ENCODE data around the gene DNAH10.
"Not testable (repeated sequence)": the region's sequence is repeated elsewhere in the genome, so short reads cannot be mapped to it uniquely, and the experiment has no call there.

Gene DNAH10

GRCh38 chr12:123900871-123901376 is 138.8 kb downstream of the DNAH10 start:
- in situ Hi-C loops (cut with HindIII; ENCODE audit: low pct_unique_long_range_greater_than_20kb, low sequenced_read_pairs): no loop called here
- no peak for TF ChIP-seq JUND (IDR thresholded peaks at IDR 0.05; ENCODE audit: low read depth)
- no peak for DNase-seq (ENCODE audit: low read depth in 1 of 2, low spot score in 1 of 2)

- no peak for DNase-seq (ENCODE audit: low read depth in 1 of 2, low spot score in 1 of 2)
- in situ Hi-C loops (cut with HindIII; ENCODE audit: low pct_unique_long_range_greater_than_20kb, low sequenced_read_pairs): no loop called here
- TF ChIP-seq JUND (IDR thresholded peaks at IDR 0.05; ENCODE audit: low read depth): no peak
Observed at GRCh38 chr12:123902821-123903220, 140.7 kb downstream of the DNAH10 start.

GRCh38 chr12:123903301-123904065 is 141.4 kb downstream of the DNAH10 start:
- no peak for DNase-seq (ENCODE audit: low read depth in 1 of 2, low spot score in 1 of 2)
- TF ChIP-seq JUND (IDR thresholded peaks at IDR 0.05; ENCODE audit: low read depth): no peak
- in situ Hi-C loops (cut with HindIII; ENCODE audit: low pct_unique_long_range_greater_than_20kb, low sequenced_read_pairs): no loop called here

DNA sequence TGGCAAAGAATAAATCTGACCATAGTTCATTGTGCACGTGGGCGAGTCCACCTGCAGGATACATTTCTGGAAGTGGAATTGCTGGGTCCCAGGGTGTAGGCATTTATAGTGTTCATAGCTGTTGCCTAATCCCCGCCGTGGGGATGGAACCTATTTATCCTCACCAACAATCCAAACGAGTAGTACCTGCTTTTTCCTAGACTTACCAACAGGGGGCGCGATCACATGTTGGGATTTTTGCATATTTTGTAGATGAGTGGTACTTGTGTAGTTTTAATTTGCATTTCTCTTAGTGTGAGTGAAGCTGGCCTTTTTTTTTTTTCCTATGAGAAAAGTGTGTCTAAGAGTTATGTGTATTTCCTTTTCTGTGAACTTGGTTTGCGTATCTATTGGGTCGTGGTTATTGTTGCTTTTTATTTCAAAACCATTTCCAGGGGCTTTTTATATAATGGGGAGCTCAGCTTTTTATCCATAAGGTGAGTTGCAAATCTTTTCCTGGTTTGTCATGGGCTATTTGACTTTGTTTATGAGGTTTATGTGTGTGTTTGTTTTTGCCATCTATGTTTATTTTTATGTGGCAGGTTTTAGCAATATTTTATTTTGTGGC is 143.3 kb downstream of the DNAH10 start:
- peak; percentile 53 to 83 for DNase-seq (ENCODE audit: low read depth in 1 of 2, low spot score in 1 of 2)
- in situ Hi-C loops (cut with HindIII; ENCODE audit: low pct_unique_long_range_greater_than_20kb, low sequenced_read_pairs): no loop called here
- TF ChIP-seq JUND (IDR thresholded peaks at IDR 0.05; ENCODE audit: low read depth): no peak

DNA sequence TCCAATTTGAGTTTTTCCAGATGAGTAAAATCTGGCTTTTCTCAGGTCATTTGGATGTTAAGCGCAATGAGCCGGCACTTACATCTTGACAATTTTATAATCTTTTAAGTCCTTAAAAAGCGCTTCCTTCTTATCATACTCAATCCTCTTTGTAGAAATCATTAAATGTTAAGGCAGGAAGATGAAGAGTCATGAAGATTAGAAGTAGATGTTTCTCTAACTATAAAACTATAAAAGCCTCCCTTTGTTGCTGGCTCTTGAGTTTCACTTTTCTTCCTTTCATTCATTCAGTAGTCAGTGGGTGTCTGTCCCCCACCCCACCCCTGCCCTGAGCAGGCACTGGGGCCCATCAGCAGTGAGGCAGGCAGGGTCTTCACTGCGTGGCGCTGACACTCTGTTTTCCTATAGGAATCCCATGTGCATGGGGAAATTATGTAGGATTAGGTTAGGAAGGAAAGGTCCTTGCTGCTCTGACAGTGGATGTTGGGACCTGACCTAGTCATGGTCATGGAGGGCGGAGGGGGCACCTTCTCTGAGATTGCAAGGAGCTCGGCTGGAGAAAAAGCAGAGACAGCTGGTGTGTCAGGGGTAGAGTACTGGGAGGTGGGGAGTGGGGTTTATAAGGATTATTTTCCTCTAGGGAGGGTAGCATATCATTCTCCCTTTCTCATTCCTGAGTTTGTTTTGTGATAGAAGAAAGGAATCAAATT is 144.8 kb downstream of the DNAH10 start:
- TF ChIP-seq JUND (IDR thresholded peaks at IDR 0.05; ENCODE audit: low read depth): no peak
- no peak for DNase-seq (ENCODE audit: low read depth in 1 of 2, low spot score in 1 of 2)
- in situ Hi-C loops (cut with HindIII; ENCODE audit: low pct_unique_long_range_greater_than_20kb, low sequenced_read_pairs): no loop called here

GRCh38 chr12:123907726-123908476 is 145.8 kb downstream of the DNAH10 start:
- DNase-seq (ENCODE audit: low read depth in 1 of 2, low spot score in 1 of 2): no peak
- no peak for TF ChIP-seq JUND (IDR thresholded peaks at IDR 0.05; ENCODE audit: low read depth)
- in situ Hi-C loops (cut with HindIII; ENCODE audit: low pct_unique_long_range_greater_than_20kb, low sequenced_read_pairs): no loop called here

- in situ Hi-C loops (cut with HindIII; ENCODE audit: low pct_unique_long_range_greater_than_20kb, low sequenced_read_pairs): no loop called here
- TF ChIP-seq JUND (IDR thresholded peaks at IDR 0.05; ENCODE audit: low read depth): no peak
Observed at GRCh38 chr12:123908884-123909725, 147.0 kb downstream of the DNAH10 start.

GRCh38 chr12:123910057-123910456 is 148.0 kb downstream of the DNAH10 start:
- in situ Hi-C loops (cut with HindIII; ENCODE audit: low pct_unique_long_range_greater_than_20kb, low sequenced_read_pairs): no loop called here
- no peak for DNase-seq (ENCODE audit: low read depth in 1 of 2, low spot score in 1 of 2)
- no peak for TF ChIP-seq JUND (IDR thresholded peaks at IDR 0.05; ENCODE audit: low read depth)

More at GRCh38 chr12:123908884-123909725, 147.0 kb downstream of the DNAH10 start:
- no peak for DNase-seq (ENCODE audit: low read depth in 1 of 2, low spot score in 1 of 2)

- DNase-seq (ENCODE audit: low read depth in 1 of 2, low spot score in 1 of 2): peak in 1 of 2 experiments; percentile 33
- in situ Hi-C loops (cut with HindIII; ENCODE audit: low pct_unique_long_range_greater_than_20kb, low sequenced_read_pairs): no loop called here
- no peak for TF ChIP-seq JUND (IDR thresholded peaks at IDR 0.05; ENCODE audit: low read depth)
Observed at GRCh38 chr12:123910761-123911193, 148.7 kb downstream of the DNAH10 start.

DNA sequence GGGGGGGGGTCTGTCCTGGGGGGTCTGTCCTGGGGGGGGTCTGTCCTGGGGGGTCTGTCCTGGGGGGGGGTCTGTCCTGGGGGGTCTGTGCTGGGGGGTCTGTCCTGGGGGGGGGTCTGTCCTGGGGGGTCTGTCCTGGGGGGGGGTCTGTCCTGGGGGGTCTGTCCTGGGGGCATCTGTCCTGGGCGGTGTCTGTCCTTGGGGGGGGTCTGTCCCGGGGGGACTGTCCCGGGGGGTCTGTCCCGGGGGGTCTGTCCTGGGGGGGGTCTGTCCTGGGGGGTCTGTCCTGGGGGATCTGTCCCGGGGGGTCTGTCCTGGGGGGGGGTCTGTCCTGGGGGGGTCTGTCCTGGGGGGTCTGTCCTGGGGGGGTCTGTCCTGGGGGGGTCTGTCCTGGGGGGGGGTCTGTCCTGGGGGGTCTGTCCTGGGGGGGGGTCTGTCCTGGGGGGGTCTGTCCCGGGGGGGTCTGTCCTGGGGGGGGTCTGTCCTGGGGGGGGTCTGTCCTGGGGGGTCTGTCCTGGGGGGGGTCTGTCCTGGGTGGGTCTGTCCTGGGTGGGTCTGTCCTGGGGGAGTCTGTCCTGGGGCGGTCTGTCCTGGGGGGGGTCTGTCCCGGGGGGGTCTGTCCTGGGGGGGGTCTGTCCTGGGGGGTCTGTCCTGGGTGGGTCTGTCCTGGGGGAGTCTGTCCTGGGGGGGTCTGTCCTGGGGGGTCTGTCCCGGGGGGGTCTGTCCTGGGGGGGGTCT is 149.7 kb downstream of the DNAH10 start:
- in situ Hi-C loops (cut with HindIII; ENCODE audit: low pct_unique_long_range_greater_than_20kb, low sequenced_read_pairs); DNase-seq (ENCODE audit: low read depth in 1 of 2, low spot score in 1 of 2): not testable (repeated sequence)
